ENCODE data around the gene SLC6A4. TPM values are rescaled to one million over a fixed set of nuclear protein-coding genes. Genes with fewer than 3 reads are reported as not detected.

Gene SLC6A4
- total and polyA plus RNA-seq, 2 of the 8 experiments (the other 6 are each of a cell fraction or from before 2014, with no cell fraction given) = 0.09 to 0.33 TPM

DNA sequence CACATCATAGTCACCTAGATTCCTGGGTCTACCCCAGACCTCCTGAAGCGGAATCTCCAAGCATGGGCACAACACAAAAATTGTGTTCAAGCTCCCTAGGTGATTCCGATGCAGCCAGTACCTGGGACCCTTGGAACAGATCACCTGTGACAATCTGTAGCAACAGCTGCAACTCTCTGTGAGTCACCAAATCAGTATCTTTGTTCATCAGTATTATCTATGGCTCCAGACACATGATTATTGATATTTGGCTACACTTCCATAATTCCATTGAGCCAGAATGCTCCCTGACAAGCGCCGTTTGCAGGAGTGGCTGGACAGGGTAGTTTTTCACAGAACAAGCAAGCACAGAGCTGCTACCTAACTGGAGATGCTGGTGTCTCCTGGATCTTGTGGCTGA lies 16.2 kb downstream of the SLC6A4 start:
- no peaks in the 10 kb centered on the region for H3K79me2 ChIP-seq (ENCODE audit: control insufficient read depth in 1 of 2, insufficient read depth in 2 of 2, low read length in 2 of 2)
- no peaks in the 10 kb centered on the region for H3K36me3 ChIP-seq (ENCODE audit: control insufficient read depth in 2 of 4, insufficient read depth in 4 of 4, low read length in 3 of 4)
- DNase-seq (ENCODE audit: low read depth in 1 of 2, low spot score in 2 of 2) (no peak), FAIRE-seq (no peak)
- H2BK5ac ChIP-seq (ENCODE audit: low read depth, low read length) = no peak overlapping the region
- H3K4me3 ChIP-seq (ENCODE audit: extremely low read depth in 1 of 4, insufficient read depth in 2 of 4, low read depth in 3 of 4, low read length in 4 of 4) = no peak overlapping the region
- ChIA-PET CTCF (ENCODE audit: partially characterized antibody) (interaction anchor here (0.6 to 2.8 kb wide), 4 partner anchors 9 to 17 kb away, joined by 3 to 11 read pairs (median 4); partner anchors contain the start of gene SLC6A4), POLR2A (ENCODE audit: partially characterized antibody) (interaction anchor here (1.0 to 1.1 kb wide), 2 partner anchors 17 to 44 kb away, joined by 3 read pairs; no protein-coding TSS in a partner anchor)
- no peak overlapping the region for H4K8ac ChIP-seq (ENCODE audit: extremely low read depth, insufficient read depth, low read length)
- H3K18ac ChIP-seq (ENCODE audit: extremely low read depth, low read length) = no peak overlapping the region
- H3K23ac ChIP-seq (ENCODE audit: insufficient read length) = no peak overlapping the region
- no peak overlapping the region for H2AK5ac ChIP-seq (ENCODE audit: low read depth, low read length)
- no peak overlapping the region for H2BK15ac ChIP-seq (ENCODE audit: low read length)
- H2AFZ ChIP-seq (ENCODE audit: low read length) = no peak overlapping the region
- no peak overlapping the region for H3K14ac ChIP-seq (ENCODE audit: insufficient read length)
- no peaks in the 10 kb centered on the region for H3K27me3 ChIP-seq (replicated peaks in 1 of 4; ENCODE audit: control insufficient read depth in 3 of 4, extremely low read depth in 1 of 4, insufficient read depth in 3 of 4, low read length in 3 of 4)
- H2BK12ac ChIP-seq (ENCODE audit: low read depth, low read length) = no peak overlapping the region
- H4K91ac ChIP-seq (replicated peaks; ENCODE audit: insufficient read length, low read length) = no peak overlapping the region
- no peaks in the 10 kb centered on the region for H3K9me3 ChIP-seq (ENCODE audit: insufficient read depth in 2 of 2, low read depth in 1 of 2, low read length in 1 of 2)
- H4K20me1 ChIP-seq (replicated peaks in 1 of 2; ENCODE audit: control insufficient read depth in 1 of 2, insufficient read depth in 2 of 2, low read length in 2 of 2) = no peaks in the 10 kb centered on the region
- no peaks in the 10 kb centered on the region; the same call in 1 of the 2 replicates for H3K79me1 ChIP-seq (ENCODE audit: low read depth, low read length)
- no peak overlapping the region for H3K56ac ChIP-seq (replicated peaks; ENCODE audit: insufficient read length, low read depth, low read length)
- H3K23me2 ChIP-seq (ENCODE audit: low read depth, low read length) = no peaks in the 10 kb centered on the region
- no peak overlapping the region for H2BK120ac ChIP-seq (replicated peaks; ENCODE audit: low read depth, low read length)
- no peak overlapping the region for H3K4ac ChIP-seq (replicated peaks; ENCODE audit: insufficient read length, low read depth, low read length)
- H2BK20ac ChIP-seq (ENCODE audit: low read length) = no peak overlapping the region
- no peak overlapping the region for H3K9ac ChIP-seq (replicated peaks in 1 of 4; ENCODE audit: extremely low read depth in 1 of 4, low read depth in 3 of 4, low read length in 3 of 4)
- H3K27ac ChIP-seq (ENCODE audit: low read depth, low read length) = no peak overlapping the region
- H4K5ac ChIP-seq (ENCODE audit: insufficient read length, low read depth, low read length) = no peak overlapping the region
- 95% methylated on average over 4 of the region's 4 CpGs; no CpG with 5 or more reads in 1 of the 2 experiments for WGBS, 2 experiments (ENCODE audit: extremely low coverage in 1 of 2, insufficient coverage in 1 of 2, insufficient read length in 1 of 2, insufficient replicate concordance in 2 of 2, low coverage in 1 of 2, low lambda C conversion rate in 2 of 2, missing lambda C conversion rate in 1 of 2)
- H3K4me1 ChIP-seq (replicated peaks in 1 of 4; ENCODE audit: control insufficient read depth in 3 of 4, insufficient read depth in 4 of 4, low read length in 3 of 4) = no peaks in the 10 kb centered on the region; a peak in 2 of 7 replicates
- no peak overlapping the region for H3K4me2 ChIP-seq (ENCODE audit: insufficient read depth in 1 of 2, low read depth in 2 of 2, low read length in 2 of 2)
- no peak for TF ChIP-seq CHD1 (IDR thresholded peaks at IDR 0.05; ENCODE audit: low read depth, low read length)
- no peak for TF ChIP-seq RXRA (IDR thresholded peaks at IDR 0.05; ENCODE audit: insufficient read depth, low read depth, low read length)
- TF ChIP-seq CHD2 (IDR thresholded peaks at IDR 0.05; ENCODE audit: low read length) = no peak
- TF ChIP-seq, protein P1, sequence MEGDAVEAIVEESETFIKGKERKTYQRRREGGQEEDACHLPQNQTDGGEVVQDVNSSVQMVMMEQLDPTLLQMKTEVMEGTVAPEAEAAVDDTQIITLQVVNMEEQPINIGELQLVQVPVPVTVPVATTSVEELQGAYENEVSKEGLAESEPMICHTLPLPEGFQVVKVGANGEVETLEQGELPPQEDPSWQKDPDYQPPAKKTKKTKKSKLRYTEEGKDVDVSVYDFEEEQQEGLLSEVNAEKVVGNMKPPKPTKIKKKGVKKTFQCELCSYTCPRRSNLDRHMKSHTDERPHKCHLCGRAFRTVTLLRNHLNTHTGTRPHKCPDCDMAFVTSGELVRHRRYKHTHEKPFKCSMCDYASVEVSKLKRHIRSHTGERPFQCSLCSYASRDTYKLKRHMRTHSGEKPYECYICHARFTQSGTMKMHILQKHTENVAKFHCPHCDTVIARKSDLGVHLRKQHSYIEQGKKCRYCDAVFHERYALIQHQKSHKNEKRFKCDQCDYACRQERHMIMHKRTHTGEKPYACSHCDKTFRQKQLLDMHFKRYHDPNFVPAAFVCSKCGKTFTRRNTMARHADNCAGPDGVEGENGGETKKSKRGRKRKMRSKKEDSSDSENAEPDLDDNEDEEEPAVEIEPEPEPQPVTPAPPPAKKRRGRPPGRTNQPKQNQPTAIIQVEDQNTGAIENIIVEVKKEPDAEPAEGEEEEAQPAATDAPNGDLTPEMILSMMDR (IDR thresholded peaks at IDR 0.05; ENCODE audit: control extremely low read depth in 1 of 3, insufficient read depth in 1 of 3, low read depth in 1 of 3, low read length in 3 of 3) = no peak
- no peak for TF ChIP-seq FOSL1 (IDR thresholded peaks at IDR 0.05; ENCODE audit: insufficient read depth, low read depth, low read length)
- TF ChIP-seq RNF2 (IDR thresholded peaks at IDR 0.05; ENCODE audit: borderline replicate concordance, low read depth, low read length, missing control alignments, poor library complexity, severe bottlenecking) = no peak
- TF ChIP-seq HDAC2 (IDR thresholded peaks at IDR 0.05; ENCODE audit: borderline replicate concordance in 1 of 2, low read depth in 2 of 2, low read length in 2 of 2) = no peak
- no peak for TF ChIP-seq TBP (IDR thresholded peaks at IDR 0.05; ENCODE audit: low read depth, low read length)
- no peak for TF ChIP-seq CTBP2 (IDR thresholded peaks at IDR 0.05; ENCODE audit: borderline replicate concordance, insufficient read depth, insufficient read length, low read length)
- TF ChIP-seq TEAD4 (IDR thresholded peaks at IDR 0.05; ENCODE audit: low read depth, low read length) = no peak

Measured in H1 (cell line).